Epidermal melanocyte (primary cell): Measurements from ENCODE around the gene SLC12A7.
A peak's percentile ranks its signal among the peaks of the same experiment; 100 is the strongest.
"Not testable (repeated sequence)": the region's sequence is repeated elsewhere in the genome, so short reads cannot be mapped to it uniquely, and the experiment has no call there.

Experiments used
- DNase-seq: peaks from one replicate; pipeline ENCODE4 v3.0.0; 2011; ENCODE audit warnings: low spot score; ENCODE audit not compliant: insufficient read length

The SLC12A7 gene

GRCh38 chr5:1111727-1112289 is at the start of gene SLC12A7:
Gene SLC12A7 (minus strand): TSS chr5:1112063. CDS start chr5:1111991, 72 bp downstream.
- no peak for DNase-seq

GRCh38 chr5:1161108-1161832 is 49.4 kb upstream of the SLC12A7 start:
- no peak for DNase-seq

- no peak for DNase-seq
Observed at GRCh38 chr5:1159774-1160406, 48.0 kb upstream of the SLC12A7 start.

DNA sequence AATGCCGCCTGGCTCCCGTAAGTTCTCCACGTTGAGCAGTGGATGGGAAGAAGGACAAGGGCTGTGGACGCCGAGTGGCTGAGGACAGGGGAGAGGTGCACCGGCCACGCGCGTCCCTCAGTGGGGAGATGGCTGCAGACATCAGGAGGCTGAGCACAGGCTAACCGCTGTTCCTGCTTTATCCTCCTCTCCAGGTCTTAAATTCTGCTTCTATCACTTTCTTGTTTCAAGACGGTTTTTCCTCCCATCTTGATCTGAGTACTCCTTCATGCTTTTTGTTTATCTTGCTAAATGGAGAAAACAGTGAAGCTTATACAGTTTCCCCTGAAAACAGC is 47.4 kb upstream of the SLC12A7 start:
- no peak for DNase-seq

GRCh38 chr5:1158647-1159340 is 46.9 kb upstream of the SLC12A7 start:
- DNase-seq: no peak

- not testable (repeated sequence) for DNase-seq
Observed at GRCh38 chr5:1157461-1157986, 45.7 kb upstream of the SLC12A7 start.

GRCh38 chr5:1156754-1157460 is 45.0 kb upstream of the SLC12A7 start:
- no peak for DNase-seq

DNA sequence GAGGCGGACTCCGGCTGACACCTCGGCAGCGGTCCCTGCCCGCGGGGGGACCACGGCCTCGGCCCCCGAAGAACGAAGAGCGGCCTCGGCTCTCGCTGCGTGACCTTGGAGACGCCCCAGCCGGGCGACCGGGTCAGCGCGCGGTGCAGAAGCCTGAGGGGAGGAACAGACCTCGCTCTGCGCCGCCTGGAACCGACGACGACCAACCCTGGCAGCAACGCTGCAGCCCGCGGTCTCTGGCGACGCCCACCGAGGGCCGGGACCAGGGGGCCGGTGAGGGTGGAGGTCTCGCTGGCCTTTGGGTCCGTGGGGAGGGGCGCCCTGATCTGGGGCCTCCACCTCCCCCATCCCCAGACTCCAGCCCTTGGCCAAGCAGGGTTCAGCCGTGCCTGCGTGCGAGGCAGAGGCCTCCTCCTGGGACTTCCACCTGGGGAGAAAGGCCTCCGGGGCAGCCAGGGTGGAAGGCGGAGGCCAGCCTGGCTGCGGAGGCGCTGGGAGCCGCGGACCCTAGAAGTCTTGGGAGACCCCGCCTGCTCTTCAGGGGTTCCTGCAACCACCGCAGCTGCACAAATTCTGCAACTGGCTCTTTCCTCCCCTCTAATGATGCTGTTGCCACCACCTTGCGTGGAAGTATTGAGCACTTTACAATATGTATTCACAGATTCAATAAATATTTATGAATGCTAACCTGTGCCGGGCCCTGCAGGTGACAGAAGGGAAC is 44.3 kb upstream of the SLC12A7 start:
- no peak for DNase-seq

GRCh38 chr5:1155191-1156032 is 43.5 kb upstream of the SLC12A7 start:
- DNase-seq: no peak

DNA sequence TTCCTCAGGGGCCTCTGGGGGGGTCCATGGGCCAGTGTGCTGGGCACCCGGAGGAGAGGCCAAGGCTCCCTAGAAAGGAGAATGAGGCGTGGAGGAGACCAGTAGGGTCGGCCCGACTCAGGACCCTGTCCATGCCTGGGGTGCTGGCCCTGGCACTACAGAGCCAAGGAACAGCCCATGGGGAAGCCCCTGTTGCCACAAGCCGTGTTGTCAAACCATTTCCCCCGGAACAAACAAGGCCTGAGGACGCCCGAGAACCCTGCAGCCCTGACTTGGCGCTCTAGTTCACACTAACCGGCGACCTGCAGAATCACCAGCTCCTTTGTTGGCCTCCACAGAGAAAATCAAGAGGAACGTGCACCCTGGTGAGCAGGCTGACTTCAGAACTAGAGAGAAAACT is 41.6 kb upstream of the SLC12A7 start:
- DNase-seq: peak; percentile 16

DNA sequence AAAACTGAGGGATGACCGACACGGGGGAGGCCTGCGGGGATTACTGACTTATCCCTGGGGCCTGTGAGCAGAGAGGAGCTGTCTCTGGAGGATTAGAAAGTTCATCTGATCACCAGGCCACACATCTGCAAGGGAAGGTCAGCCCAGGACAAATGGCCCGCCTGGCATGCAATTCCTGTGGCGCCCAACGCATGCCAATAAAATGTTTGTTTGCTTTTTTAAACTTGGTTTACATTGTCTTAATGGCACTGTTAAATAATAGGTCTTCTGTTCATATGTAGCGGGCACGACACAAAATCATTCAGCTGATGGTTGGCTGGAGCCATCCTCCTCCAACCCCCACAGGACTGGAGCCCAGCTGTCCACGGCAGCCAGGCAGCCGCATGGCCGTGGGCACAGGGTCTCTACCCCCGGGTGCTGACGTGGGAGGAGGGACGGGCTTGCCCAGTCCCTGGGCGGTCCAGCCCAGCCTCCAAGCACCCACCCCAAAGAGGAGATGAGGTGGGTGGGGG is 41.0 kb upstream of the SLC12A7 start:
- peak; percentile 92 for DNase-seq

- DNase-seq: peak; percentile 17
Observed at GRCh38 chr5:1152156-1152555, 40.3 kb upstream of the SLC12A7 start.

- peak; percentile 10 for DNase-seq
Observed at GRCh38 chr5:1151316-1151715, 39.5 kb upstream of the SLC12A7 start.

DNA sequence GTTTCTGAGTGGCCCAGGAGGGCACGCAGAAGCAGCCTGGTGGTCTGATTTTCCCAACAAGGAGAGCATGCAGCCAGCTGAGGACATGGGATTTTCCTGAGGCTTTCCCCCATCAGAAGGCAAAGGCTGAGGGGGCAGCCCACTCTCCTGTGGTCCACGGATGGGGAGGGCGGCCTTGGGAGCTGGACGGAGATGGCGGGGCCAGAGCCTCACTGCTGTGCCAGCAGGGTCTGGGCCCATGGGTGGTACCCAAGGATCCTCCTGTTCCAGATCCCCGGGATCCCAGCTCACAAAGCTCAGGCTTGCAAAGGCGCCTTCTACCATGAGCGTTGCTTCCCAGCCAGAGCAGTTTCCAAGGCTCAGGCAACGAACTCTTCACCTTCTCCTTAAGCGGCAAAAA is 39.0 kb upstream of the SLC12A7 start:
- DNase-seq: peak; percentile 9

GRCh38 chr5:1144638-1145396 is 33.0 kb upstream of the SLC12A7 start:
- no peak for DNase-seq

DNA sequence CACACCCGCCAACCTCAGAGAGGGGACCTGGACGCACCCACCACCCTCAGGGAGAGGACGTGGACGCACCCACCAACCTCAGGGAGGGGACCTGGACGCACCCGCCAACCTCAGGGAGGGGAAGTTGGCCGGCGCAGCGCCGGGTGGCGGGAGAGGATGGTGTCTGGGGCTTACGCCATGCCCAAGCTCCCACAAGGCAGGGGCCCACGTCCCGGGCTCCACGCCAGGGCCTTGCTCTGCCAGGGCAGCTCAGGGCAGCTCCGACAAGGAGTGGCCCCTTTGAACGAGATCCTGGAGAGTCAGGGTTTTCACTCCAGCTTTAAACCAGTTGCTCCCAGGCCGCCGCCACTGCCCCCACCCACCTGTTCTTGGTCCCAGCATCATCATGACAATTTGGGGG is 32.2 kb upstream of the SLC12A7 start:
- DNase-seq: no peak

DNA sequence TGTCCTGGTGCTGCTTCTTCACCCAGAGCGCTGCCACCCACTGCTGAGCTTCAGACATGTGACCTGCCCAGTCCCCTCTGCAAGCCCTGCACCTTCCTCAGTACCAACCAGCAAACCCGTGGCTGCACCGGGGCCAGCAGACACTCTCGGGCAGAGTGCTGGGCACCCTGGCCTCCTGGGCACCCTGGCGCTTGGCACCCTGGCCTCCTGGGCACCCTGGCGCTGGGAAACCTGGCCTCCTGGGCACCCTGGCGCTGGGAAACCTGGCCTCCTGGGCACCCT is 31.7 kb upstream of the SLC12A7 start:
- no peak for DNase-seq

DNA sequence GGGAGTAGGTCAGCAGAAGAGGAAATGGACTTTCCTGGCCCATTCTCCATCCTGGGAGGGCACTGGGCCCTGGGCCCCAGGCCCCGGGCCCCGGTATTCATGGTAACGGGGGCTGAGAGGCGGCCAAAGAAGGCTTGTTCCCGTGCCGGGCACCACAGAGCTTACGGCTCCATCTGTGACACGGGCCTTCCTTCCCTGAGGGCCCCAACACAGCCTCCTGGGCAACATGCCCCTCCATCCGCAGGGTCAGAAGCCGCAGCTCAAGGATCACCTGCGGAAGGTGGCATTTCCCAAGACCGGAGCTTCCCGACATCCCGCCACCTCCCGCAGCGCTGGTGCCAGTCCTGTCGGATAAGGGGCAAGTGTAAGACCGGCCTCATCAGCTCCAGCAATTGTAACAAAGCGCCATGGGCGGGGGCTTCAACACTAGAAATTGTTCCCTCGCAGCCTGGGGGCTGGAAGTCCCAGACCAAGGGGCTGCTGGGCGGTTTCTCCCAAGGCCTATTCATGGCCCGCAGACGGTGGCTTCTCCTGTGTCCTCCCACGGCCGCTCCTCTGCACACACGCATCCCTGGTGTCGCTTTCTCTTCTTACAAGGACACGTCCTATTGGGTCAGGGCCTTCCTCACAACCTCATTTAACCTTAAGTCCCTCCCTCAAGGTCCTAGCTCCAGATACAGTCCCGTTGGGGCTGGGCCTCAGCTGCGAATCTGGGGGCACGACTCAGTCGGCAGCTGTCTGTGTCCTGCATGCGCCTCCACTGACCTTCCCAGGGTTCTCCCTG is 31.2 kb upstream of the SLC12A7 start:
- no peak for DNase-seq
